ENCODE measurements around the gene SLITRK1. TPM values are rescaled to one million over a fixed set of nuclear protein-coding genes. Genes with fewer than 3 reads are reported as not detected.

Gene SLITRK1
- total and polyA plus RNA-seq, 8 donors: 0.05 to 0.73 TPM; not detected in 6

- Histone ChIP-seq H3K4me1 (no peaks in the 10 kb centered on the region), H3K4me3 (no peak overlapping the region), H3K27ac (no peak overlapping the region), H3K27me3 (no peaks in the 10 kb centered on the region), H3K36me3 (no peaks in the 10 kb centered on the region), H3K9me3 (no peaks in the 10 kb centered on the region)
- intact Hi-C loops (cut with DNase I; ENCODE audit: low total_unique reads): no loop called here
- 57 to 67% (median 66%) methylated on average over 3 of the region's 3 CpGs for WGBS, 5 donors
- DNase-seq: no peak
- TF ChIP-seq POLR2A (IDR thresholded peaks at IDR 0.05) (no peak), CTCF (IDR thresholded peaks at IDR 0.05) (no peak), POLR2AphosphoS5 (IDR thresholded peaks at IDR 0.05) (no peak), EP300 (IDR thresholded peaks at IDR 0.05) (no peak)
Observed at GRCh38 chr13:83895994-83896580, 13.8 kb upstream of the SLITRK1 start.

- Histone ChIP-seq H3K27ac (no peak overlapping the region), H3K36me3 (no peaks in the 10 kb centered on the region), H3K27me3 (no peaks in the 10 kb centered on the region), H3K4me1 (no peaks in the 10 kb centered on the region), H3K9me3 (peaks cover 0 to 8% (median 2%) of the 10 kb centered on the region in 4 donors), H3K4me3 (no peak overlapping the region)
- WGBS, 5 donors: 79 to 91% (median 85%) methylated on average over 3 of the region's 3 CpGs
- TF ChIP-seq CTCF (IDR thresholded peaks at IDR 0.05) (no peak), EP300 (IDR thresholded peaks at IDR 0.05) (no peak), POLR2A (IDR thresholded peaks at IDR 0.05) (no peak), POLR2AphosphoS5 (IDR thresholded peaks at IDR 0.05) (no peak)
- DNase-seq: no peak
- intact Hi-C loops (cut with DNase I; ENCODE audit: low total_unique reads): no loop called here
Observed at GRCh38 chr13:83890358-83890757, 8.1 kb upstream of the SLITRK1 start.

GRCh38 chr13:83884141-83884540 is 1.9 kb upstream of the SLITRK1 start:
- no peak for DNase-seq
- intact Hi-C loops (cut with DNase I; ENCODE audit: low total_unique reads): no loop called here
- Histone ChIP-seq H3K9me3 (peaks cover 0 to 8% (median 4%) of the 10 kb centered on the region in 4 donors), H3K27me3 (peaks cover 0 to 48% (median 39%) of the 10 kb centered on the region in 3 donors), H3K4me1 (peaks cover 0 to 34% (median 8%) of the 10 kb centered on the region in 4 donors), H3K36me3 (no peaks in the 10 kb centered on the region), H3K27ac (no peak overlapping the region), H3K4me3 (no peak overlapping the region)
- TF ChIP-seq CTCF (IDR thresholded peaks at IDR 0.05): no peak

- Histone ChIP-seq H3K9me3 (peaks cover 0 to 10% (median 4%) of the 10 kb centered on the region in 4 donors), H3K27me3 (peaks cover 0 to 59% (median 45%) of the 10 kb centered on the region in 3 donors), H3K4me3 (no peak overlapping the region), H3K36me3 (no peaks in the 10 kb centered on the region), H3K27ac (no peak overlapping the region), H3K4me1 (peaks cover 0 to 41% (median 10%) of the 10 kb centered on the region in 4 donors)
- no peak for TF ChIP-seq POLR2AphosphoS5 (IDR thresholded peaks at IDR 0.05)
- no peak for TF ChIP-seq POLR2A (IDR thresholded peaks at IDR 0.05)
- TF ChIP-seq CTCF (IDR thresholded peaks at IDR 0.05): no peak
- TF ChIP-seq EP300 (IDR thresholded peaks at IDR 0.05): no peak
- WGBS, 5 donors: 5 to 8% (median 7%) methylated on average over 14 of the region's 14 CpGs
- DNase-seq: peak in 1 of 2 donors; percentile 9
- intact Hi-C loops (cut with DNase I; ENCODE audit: low total_unique reads): no loop called here
Observed at GRCh38 chr13:83883061-83883523, 818 bp upstream of the SLITRK1 start.
